Fibroblast of villous mesenchyme (primary cell): ENCODE measurements around the gene OR10G2. TPM values are rescaled to one million over a fixed set of nuclear protein-coding genes. Genes with fewer than 3 reads are reported as not detected.
A peak's percentile ranks its signal among the peaks of the same experiment; 100 is the strongest.

Experiments
- DNase-seq: peaks from one replicate; pipeline ENCODE4 v3.0.0-alpha.2; 2010; ENCODE audit warnings: low read depth
- H3K4me3 ChIP-seq: 2 replicates; pipeline ENCODE4 v1.5.1; 2011; ENCODE audit warnings: low read depth, mild to moderate bottlenecking, low read length
- total RNA-seq: library from RNA; depleted of rRNA; stranded (reverse); fragments of >200 nt; gene quantifications from 2 replicates; pipeline ENCODE4 v1.2.3, GENCODE V29; 2012
- TF ChIP-seq, protein P1 (sequence below): IDR thresholded peaks from 2 replicates; pipeline ENCODE4 v1.5.1; 2012; ENCODE audit warnings: low read depth, mild to moderate bottlenecking, low read length; ENCODE audit not compliant: insufficient read depth

The OR10G2 gene, protein sequence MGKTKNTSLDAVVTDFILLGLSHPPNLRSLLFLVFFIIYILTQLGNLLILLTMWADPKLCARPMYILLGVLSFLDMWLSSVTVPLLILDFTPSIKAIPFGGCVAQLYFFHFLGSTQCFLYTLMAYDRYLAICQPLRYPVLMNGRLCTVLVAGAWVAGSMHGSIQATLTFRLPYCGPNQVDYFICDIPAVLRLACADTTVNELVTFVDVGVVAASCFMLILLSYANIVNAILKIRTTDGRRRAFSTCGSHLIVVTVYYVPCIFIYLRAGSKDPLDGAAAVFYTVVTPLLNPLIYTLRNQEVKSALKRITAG
- total RNA-seq, result not detected in 2 replicates

DNA sequence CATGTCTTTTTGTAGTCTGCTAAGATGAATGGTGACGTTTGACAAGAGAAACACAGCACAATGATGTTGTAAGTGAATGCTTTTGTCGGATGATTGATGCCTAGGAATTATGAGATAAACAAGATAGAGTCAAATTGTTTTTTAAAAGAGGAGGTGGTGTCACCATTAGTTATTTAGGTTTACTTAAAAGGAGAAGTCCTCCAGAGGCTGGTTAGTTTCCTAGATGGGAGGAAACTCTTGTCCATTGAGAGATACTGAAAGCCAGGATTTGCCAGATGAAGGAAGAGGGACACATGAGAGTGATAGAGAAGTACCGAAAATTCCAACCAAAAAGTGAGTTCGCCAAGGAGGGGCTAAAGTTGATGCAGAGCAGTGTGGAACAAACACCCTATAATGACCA lies at the start of gene OR10G2:
OR10G2 (minus strand) TSS at position 101 of the 400 bp plus-strand sequence; CDS start at position 3, 98 bp downstream.
- DNase-seq, result no peak
- no peak within 1 kb of the TSS for H3K4me3 ChIP-seq
- TF ChIP-seq, protein P1, sequence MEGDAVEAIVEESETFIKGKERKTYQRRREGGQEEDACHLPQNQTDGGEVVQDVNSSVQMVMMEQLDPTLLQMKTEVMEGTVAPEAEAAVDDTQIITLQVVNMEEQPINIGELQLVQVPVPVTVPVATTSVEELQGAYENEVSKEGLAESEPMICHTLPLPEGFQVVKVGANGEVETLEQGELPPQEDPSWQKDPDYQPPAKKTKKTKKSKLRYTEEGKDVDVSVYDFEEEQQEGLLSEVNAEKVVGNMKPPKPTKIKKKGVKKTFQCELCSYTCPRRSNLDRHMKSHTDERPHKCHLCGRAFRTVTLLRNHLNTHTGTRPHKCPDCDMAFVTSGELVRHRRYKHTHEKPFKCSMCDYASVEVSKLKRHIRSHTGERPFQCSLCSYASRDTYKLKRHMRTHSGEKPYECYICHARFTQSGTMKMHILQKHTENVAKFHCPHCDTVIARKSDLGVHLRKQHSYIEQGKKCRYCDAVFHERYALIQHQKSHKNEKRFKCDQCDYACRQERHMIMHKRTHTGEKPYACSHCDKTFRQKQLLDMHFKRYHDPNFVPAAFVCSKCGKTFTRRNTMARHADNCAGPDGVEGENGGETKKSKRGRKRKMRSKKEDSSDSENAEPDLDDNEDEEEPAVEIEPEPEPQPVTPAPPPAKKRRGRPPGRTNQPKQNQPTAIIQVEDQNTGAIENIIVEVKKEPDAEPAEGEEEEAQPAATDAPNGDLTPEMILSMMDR, result no peak

DNA sequence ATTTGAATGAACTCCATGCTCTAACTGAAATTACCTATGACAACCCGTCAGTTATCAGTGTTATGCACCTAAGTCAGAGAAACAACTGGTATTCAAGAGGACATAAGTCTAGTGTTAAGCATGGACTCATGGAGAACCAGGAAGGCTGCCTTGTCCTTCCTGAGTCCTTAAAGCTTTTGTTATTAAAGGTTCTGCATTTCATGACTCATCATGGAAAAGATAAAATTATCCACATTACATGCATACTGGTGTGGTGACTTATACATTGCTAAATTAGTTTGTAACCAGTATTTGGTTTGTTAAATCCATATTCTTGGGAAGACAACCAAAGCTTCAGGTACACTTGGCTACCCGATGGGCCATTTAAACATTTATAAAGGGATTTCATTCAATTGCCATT lies 45.3 kb upstream of the OR10G2 start:
- DNase-seq, result peak; percentile 35

DNA sequence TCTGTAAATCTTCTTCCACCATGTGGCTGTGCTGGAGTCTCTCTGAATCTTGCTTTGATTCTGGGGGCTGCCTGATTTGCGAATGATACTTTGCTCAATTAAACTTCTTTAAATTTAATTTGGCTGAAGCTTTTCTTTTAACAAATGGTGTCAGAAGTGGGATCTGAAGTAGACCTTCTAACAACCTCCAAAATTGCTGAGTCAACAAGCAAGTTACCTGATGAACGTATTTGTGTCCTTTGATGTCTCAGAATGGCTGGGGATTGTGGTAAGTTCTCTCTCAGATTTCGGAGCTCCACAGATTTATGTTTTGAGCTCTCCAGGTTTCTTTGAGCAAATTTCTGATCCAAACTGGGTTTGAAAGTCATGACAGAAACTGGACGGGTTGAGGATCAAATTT lies 40.8 kb upstream of the OR10G2 start:
- TF ChIP-seq, protein P1, result no peak

More for the DNA sequence above, 45.3 kb upstream of the OR10G2 start:
- TF ChIP-seq, protein P1, result no peak
- H3K4me3 ChIP-seq, result no peak overlapping the region

DNA sequence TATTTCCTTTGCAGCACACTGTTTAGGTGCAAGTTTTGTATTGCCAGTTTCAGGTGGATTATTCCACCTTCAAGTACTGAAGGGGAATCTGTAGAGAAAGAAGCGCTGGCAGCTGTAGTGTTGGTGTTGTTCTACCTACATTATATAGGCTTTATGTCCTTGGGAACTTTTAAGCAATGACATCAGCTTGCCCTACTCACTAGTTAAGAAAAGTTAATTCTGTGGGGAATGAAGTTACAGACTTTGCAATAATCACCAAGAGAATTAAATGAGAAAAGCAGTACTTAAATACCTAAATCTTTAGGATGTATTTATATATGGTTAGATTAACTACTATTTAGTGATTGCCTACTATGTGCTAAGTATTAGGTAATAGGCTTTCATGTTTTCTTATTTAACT lies 39.0 kb upstream of the OR10G2 start, which contains the start of gene OR4E1:
OR4E1 (minus strand) TSS at position 101 of the 400 bp plus-strand sequence. CDS start 2,883 bp downstream, outside the sequence.
- no peak within 1 kb of the TSS for H3K4me3 ChIP-seq
- TF ChIP-seq, protein P1, result no peak

More for the DNA sequence above, 40.8 kb upstream of the OR10G2 start:
- no peak overlapping the region for H3K4me3 ChIP-seq
- no peak for DNase-seq

DNA sequence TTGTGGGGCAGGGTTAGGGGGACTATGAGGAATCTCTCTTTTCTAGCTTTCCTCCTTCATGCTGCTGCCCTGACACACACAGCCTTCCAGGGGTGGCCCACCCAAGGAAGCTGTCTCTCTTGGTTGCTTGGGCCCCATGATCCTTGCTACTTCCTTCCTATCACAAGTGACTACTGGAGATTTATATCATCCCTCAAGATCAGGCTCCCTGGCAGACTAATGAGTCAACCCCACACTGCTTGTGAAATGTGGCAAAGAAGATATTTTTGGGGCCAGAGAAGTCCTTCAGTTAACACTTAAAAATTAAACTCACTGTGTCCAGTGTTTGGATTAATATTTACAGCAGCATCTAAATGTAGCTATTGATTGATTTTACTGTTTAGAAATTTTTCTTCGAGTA lies 37.4 kb upstream of the OR10G2 start:
- peak; percentile 29 for DNase-seq
- TF ChIP-seq, protein P1, result no peak
- no peak overlapping the region for H3K4me3 ChIP-seq

More for the DNA sequence above, 39.0 kb upstream of the OR10G2 start, which contains the start of gene OR4E1:
- no peak for DNase-seq

DNA sequence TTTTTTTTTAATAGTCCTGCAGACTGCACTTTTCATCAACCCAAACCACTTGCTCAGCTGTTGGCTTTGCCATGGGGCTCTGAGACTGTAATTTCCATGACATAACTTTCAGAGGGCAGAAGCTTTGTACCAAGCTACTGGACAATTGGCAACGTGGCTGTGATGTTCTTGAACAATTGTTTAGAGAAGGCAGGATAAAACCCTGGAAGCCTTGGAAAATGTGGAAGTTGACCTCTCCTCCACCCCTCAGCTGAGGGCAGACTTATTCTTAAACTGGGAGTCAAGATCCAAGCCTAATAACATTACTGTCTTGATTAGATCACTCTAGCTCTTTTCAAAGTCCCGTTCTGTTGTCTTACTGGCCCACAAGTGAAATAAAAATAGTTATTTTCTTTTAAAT lies 36.6 kb upstream of the OR10G2 start:
- DNase-seq, result no peak
- no peak overlapping the region for H3K4me3 ChIP-seq
- TF ChIP-seq, protein P1, result no peak
